B cell (primary cell): ENCODE results near the gene ZNF547. TPM values are rescaled to one million over a fixed set of nuclear protein-coding genes. Genes with fewer than 3 reads are reported as not detected.

ENCODE experiments used
- ATAC-seq: fragments of 200-7000 bp; cut with Tn5 transposase; one replicate; pipeline ENCODE4 v1.10.0; 2021; ENCODE audit warnings: low read depth, mild to moderate bottlenecking, moderate number of reproducible peaks, moderate library complexity
- CTCF ChIA-PET: fragments of 350-600 bp; sonication (Branson Sonifier 250); formaldehyde crosslinking; loops from one replicate; lab custom pipeline; 2021; ENCODE audit warnings: antibody characterized with exemption, inconsistent platforms; lab: Charles Lee
- POLR2A ChIA-PET: fragments of 350-600 bp; sonication (Branson Sonifier 250); formaldehyde crosslinking; loops from one replicate; lab custom pipeline; 2021; ENCODE audit warnings: antibody characterized with exemption; lab: Charles Lee
- DNase-seq: peaks from one replicate; pipeline ENCODE4 v3.0.0; 2013
- H2AFZ ChIP-seq: 2 replicates; pipeline ENCODE4 v1.6.1; 2012; ENCODE audit warnings: mild to moderate bottlenecking, low read depth, low read length; ENCODE audit not compliant: insufficient read depth, poor library complexity, severe bottlenecking
- H3K27ac ChIP-seq, 2 donors: 1 replicate in 1 of 2; 2 replicates in 1 of 2; pipeline ENCODE4 v1.5.1; 2012 to 2013; ENCODE audit warnings: low read length in 2 of 2, mild to moderate bottlenecking in 2 of 2, moderate library complexity in 1 of 2
- H3K27me3 ChIP-seq, 4 experiments: fragments of 200-600 bp in 1 of 4; sonication (generic) in 1 of 4; replicated peaks in 1 of 4; 1 replicate in 2 of 4; 2 replicates in 2 of 4; pipeline versions ENCODE4 v1.6.1 to v1.7.0; 2013 to 2016; ENCODE audit warnings: low read length in 3 of 4, mild to moderate bottlenecking in 2 of 4, mixed read lengths in 1 of 4, moderate library complexity in 1 of 4; ENCODE audit not compliant: insufficient read depth in 4 of 4, control insufficient read depth in 3 of 4; ENCODE audit errors: control extremely low read depth in 1 of 4
- H3K36me3 ChIP-seq, 2 experiments: replicated peaks in 1 of 2; 1 replicate in 1 of 2; 2 replicates in 1 of 2; pipeline versions ENCODE4 v1.6.1 to v1.7.1; 2013; ENCODE audit warnings: low read length in 1 of 2; ENCODE audit not compliant: insufficient read depth in 2 of 2, control insufficient read depth in 1 of 2; ENCODE audit errors: control extremely low read depth in 1 of 2, extremely low read depth in 1 of 2
- H3K4me1 ChIP-seq, 2 donors: fragments of 200-600 bp in 1 of 2; sonication (generic) in 1 of 2; 1 replicate in 1 of 2; 2 replicates in 1 of 2; pipeline versions ENCODE4 v1.5.1 to v1.6.1; 2013 to 2017; ENCODE audit warnings: low read length in 2 of 2; ENCODE audit not compliant: control insufficient read depth in 2 of 2, insufficient read depth in 2 of 2
- H3K4me2 ChIP-seq: replicated peaks from 2 replicates; pipeline ENCODE3; 2012; ENCODE audit warnings: mild to moderate bottlenecking, low read depth, low read length; ENCODE audit not compliant: poor library complexity, severe bottlenecking
- H3K4me3 ChIP-seq, 5 experiments: fragments of 200-600 bp in 1 of 5; sonication (generic) in 1 of 5; 1 replicate in 3 of 5; 2 replicates in 2 of 5; pipeline versions ENCODE4 v1.5.1 to v1.7.0; 2011 to 2016; ENCODE audit warnings: low read length in 4 of 5, mild to moderate bottlenecking in 4 of 5, low read depth in 2 of 5, control low read depth in 1 of 5, moderate library complexity in 1 of 5; ENCODE audit not compliant: insufficient read depth in 1 of 5; ENCODE audit errors: control extremely low read depth in 1 of 5, extremely low read depth in 1 of 5
- H3K79me2 ChIP-seq: fragments of 200-600 bp; sonication (generic); one replicate; pipeline ENCODE4 v1.6.0; 2016; ENCODE audit warnings: low read length; ENCODE audit not compliant: control insufficient read depth, insufficient read depth
- H3K9ac ChIP-seq: fragments of 200-600 bp; sonication (generic); 2 replicates; pipeline ENCODE4 v1.6.1; 2017; ENCODE audit warnings: mild to moderate bottlenecking, low read length, moderate library complexity
- H3K9me3 ChIP-seq, 3 donors: one replicate each; pipeline versions ENCODE4 v1.6.1 to v1.7.1; 2013; ENCODE audit warnings: low read length in 2 of 3; ENCODE audit not compliant: control insufficient read depth in 2 of 3, insufficient read depth in 1 of 3; ENCODE audit errors: control extremely low read depth in 1 of 3
- H4K20me1 ChIP-seq: 2 replicates; pipeline ENCODE4 v1.6.0; 2012; ENCODE audit warnings: mild to moderate bottlenecking, low read length; ENCODE audit not compliant: insufficient read depth, control insufficient read depth, poor library complexity, severe bottlenecking
- H3K27ac Mint-ChIP-seq: one replicate; pipeline ENCODE4 v1.8.0; 2021; ENCODE audit warnings: mixed read lengths
- H3K27me3 Mint-ChIP-seq: one replicate; pipeline ENCODE4 v1.8.0; 2021; ENCODE audit warnings: mixed read lengths
- H3K4me1 Mint-ChIP-seq: one replicate; pipeline ENCODE4 v1.8.0; 2021; ENCODE audit warnings: mixed read lengths
- H3K4me3 Mint-ChIP-seq: one replicate; pipeline ENCODE4 v1.8.0; 2021; ENCODE audit warnings: mixed read lengths
- H3K9me3 Mint-ChIP-seq: one replicate; pipeline ENCODE4 v1.8.0; 2022; ENCODE audit warnings: mixed read lengths; ENCODE audit not compliant: insufficient read depth
- CTCF ChIP-seq: fragments of 200-600 bp; IDR thresholded peaks from one replicate; pipeline ENCODE4 v1.8.0; 2022; ENCODE audit warnings: antibody characterized with exemption, mild to moderate bottlenecking
- EZH2 ChIP-seq: IDR thresholded peaks from 2 replicates; pipeline ENCODE4 v1.6.1; 2012; ENCODE audit warnings: borderline replicate concordance, low read depth, mild to moderate bottlenecking, moderate library complexity, low read length; ENCODE audit not compliant: insufficient read depth, poor library complexity, severe bottlenecking
- WGBS: methylation state at CpG from one replicate; pipeline ENCODE4 v1.1.5; 2013; ENCODE audit warnings: missing lambda C conversion rate; ENCODE audit not compliant: insufficient coverage; 5-methylcytosine and 5-hydroxymethylcytosine counted together
- intact Hi-C: fragments of 100-400 bp; cut with micrococcal nuclease; formaldehyde crosslinking; loops from one replicate; pipeline ENCODE4 v1.10.0; 2022
- polyA plus RNA-seq: library from polyadenylated mRNA; depleted of rRNA; stranded (reverse); fragments of >200 nt; gene quantifications from 2 replicates; pipeline ENCODE4 v1.2.3, GENCODE V29; 2012
- total RNA-seq, 2 donors: library from RNA; stranded (reverse); fragments of 120-200 nt in 1 of 2; gene quantifications; 1 replicate in 1 of 2; 2 replicates in 1 of 2; pipeline versions ENCODE4 v1.2.3 to v1.2.4, GENCODE V29; 2013 to 2022

Gene ZNF547
- total and polyA plus RNA-seq, 2 donors (not counting 1 experiment from before 2014, with no cell fraction given), result 2.6 to 9.7 TPM

DNA sequence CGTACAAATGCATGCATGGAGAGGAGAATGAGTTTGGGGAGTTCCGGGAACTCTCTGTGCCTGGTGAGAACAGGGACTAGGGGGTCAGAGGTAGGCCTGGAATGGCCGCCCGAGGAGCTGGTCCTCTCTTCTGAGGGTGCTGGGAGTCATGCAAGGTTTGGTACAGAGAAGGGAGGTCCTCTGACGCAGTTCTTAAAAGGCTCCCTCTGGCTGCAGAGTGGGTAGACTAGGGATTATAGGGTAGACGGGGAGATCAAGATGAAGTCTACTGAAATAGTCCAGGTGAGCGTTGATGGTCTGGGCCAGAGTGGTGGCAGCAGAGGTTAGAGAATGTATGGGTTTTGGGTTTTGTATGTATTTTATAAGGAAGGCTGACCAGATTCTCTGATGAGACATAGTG is 11.5 kb upstream of the ZNF547 start:
- Histone ChIP-seq H3K27ac (peak overlapping the region; percentile 50 to 86), H3K4me2 (peak overlapping the region; percentile 93), H3K36me3 (peaks cover 21 to 31% of the 10 kb centered on the region in 2 experiments), H3K27me3 (no peaks in the 10 kb centered on the region), H4K20me1 (no peaks in the 10 kb centered on the region), H3K9me3 (peaks cover 0 to 23% (median 0%) of the 10 kb centered on the region in 3 donors), H3K9ac (peak overlapping the region; percentile 88), H3K4me3 (peak overlapping the region; percentile 66 to 97 (median 87)), H3K79me2 (peaks cover 27% of the 10 kb centered on the region), H3K4me1 (peaks cover 15 to 19% of the 10 kb centered on the region in 2 donors), H2AFZ (peak overlapping the region; percentile 89)
- WGBS, result 29% methylated on average over 7 of the region's 7 CpGs
- peaks cover 5% of the 10 kb centered on the region for H3K9me3 Mint-ChIP-seq
- H3K27me3 Mint-ChIP-seq, result peaks cover 4% of the 10 kb centered on the region
- peak overlapping the region; percentile 97 for H3K4me3 Mint-ChIP-seq
- peak overlapping the region; percentile 90 for H3K27ac Mint-ChIP-seq
- DNase-seq (peak; percentile 25), ATAC-seq (no peak)
- ChIA-PET CTCF (no interaction called here), POLR2A (no interaction called here)
- peaks cover 31% of the 10 kb centered on the region for H3K4me1 Mint-ChIP-seq
- no peak for TF ChIP-seq EZH2
- no peak for TF ChIP-seq CTCF
- intact Hi-C loops, result loop anchor here (1.0 kb wide), 5 partner anchors 11 to 112 kb away; partner anchors contain the start of genes TRAPPC2B, ZNF17, ZNF460 and ZNF543

- CTCF ChIA-PET, result no interaction called here
- H3K9ac ChIP-seq, result no peak overlapping the region
- no peak for TF ChIP-seq CTCF
- TF ChIP-seq EZH2, result no peak
- POLR2A ChIA-PET, result no interaction called here
- peaks cover 24 to 49% of the 10 kb centered on the region in 2 experiments for H3K36me3 ChIP-seq
- peaks cover 1 to 27% (median 7%) of the 10 kb centered on the region in 3 donors for H3K9me3 ChIP-seq
- no peak overlapping the region for H3K4me3 Mint-ChIP-seq
- DNase-seq (no peak), ATAC-seq (no peak)
- peaks cover 5% of the 10 kb centered on the region for H3K9me3 Mint-ChIP-seq
- peaks cover 31% of the 10 kb centered on the region for H3K79me2 ChIP-seq
- intact Hi-C loops, result no loop called here
- no peak overlapping the region for H2AFZ ChIP-seq
- H3K27ac ChIP-seq, result no peak overlapping the region
- WGBS, result 100% methylated on average over 1 of the region's 4 CpGs
- no peaks in the 10 kb centered on the region for H3K27me3 Mint-ChIP-seq
- H3K27ac Mint-ChIP-seq, result no peak overlapping the region
- H3K4me1 ChIP-seq, result peaks cover 13 to 15% of the 10 kb centered on the region in 2 donors
- no peak overlapping the region for H3K4me3 ChIP-seq
- H4K20me1 ChIP-seq, result no peaks in the 10 kb centered on the region
- no peak overlapping the region for H3K4me2 ChIP-seq
- peaks cover 27% of the 10 kb centered on the region for H3K4me1 Mint-ChIP-seq
- no peaks in the 10 kb centered on the region for H3K27me3 ChIP-seq
Measured at GRCh38 chr19:57355916-57356315, 7.4 kb upstream of the ZNF547 start.
